Caco-2 (cell line): ENCODE results near the gene KCNH3. TPM values are rescaled to one million over a fixed set of nuclear protein-coding genes. Genes with fewer than 3 reads are reported as not detected.

ENCODE experiments used
- BruUV-seq: library from RNA; stranded (reverse); fragments of 400-500 nt; replicated peaks from 2 replicates; lab custom pipeline; 2021; lab: Mats Ljungman, UMichigan
- CTCF ChIA-PET: fragments of 300-600 bp; sonication (Branson Sonifier 250); formaldehyde crosslinking; loops from one replicate; lab custom pipeline; 2022; ENCODE audit warnings: antibody characterized with exemption; lab: Charles Lee
- POLR2A ChIA-PET: fragments of 300-600 bp; sonication (Branson Sonifier 250); formaldehyde crosslinking; loops from one replicate; lab custom pipeline; 2022; ENCODE audit warnings: antibody characterized with exemption; lab: Charles Lee
- DNase-seq, 2 experiments: peaks; one replicate each; pipeline versions ENCODE4 v3.0.0 to v3.0.0-alpha.2; 2020 to 2022
- H3K27me3 ChIP-seq: replicated peaks from 2 replicates; pipeline ENCODE4 v1.6.0; 2011; ENCODE audit warnings: low read length; ENCODE audit not compliant: control insufficient read depth, insufficient read depth
- H3K36me3 ChIP-seq: 2 replicates; pipeline ENCODE4 v1.5.1; 2011; ENCODE audit warnings: low read length; ENCODE audit not compliant: control insufficient read depth, insufficient read depth
- H3K4me1 ChIP-seq: fragments of 250-450 bp; sonication (Bioruptor Pico); 2 replicates; pipeline ENCODE4 v1.5.1; 2020; ENCODE audit warnings: mild to moderate bottlenecking
- H3K4me3 ChIP-seq: 2 replicates; pipeline ENCODE4 v1.5.1; 2011; ENCODE audit warnings: low read depth, mild to moderate bottlenecking, control low read depth, low read length
- H3K9me3 ChIP-seq: fragments of 250-450 bp; sonication (Bioruptor Pico); 2 replicates; pipeline ENCODE4 v1.5.1; 2020; ENCODE audit warnings: mild to moderate bottlenecking, moderate library complexity
- H3K27ac Mint-ChIP-seq: one replicate; pipeline ENCODE4 v1.8.0; 2022; ENCODE audit warnings: mixed read lengths; ENCODE audit not compliant: unreplicated experiment
- H3K27me3 Mint-ChIP-seq: one replicate; pipeline ENCODE4 v1.8.0; 2022; ENCODE audit warnings: mixed read lengths; ENCODE audit not compliant: insufficient read depth, unreplicated experiment
- H3K36me3 Mint-ChIP-seq: one replicate; pipeline ENCODE4 v1.8.0; 2022; ENCODE audit warnings: mild to moderate bottlenecking, mixed read lengths; ENCODE audit not compliant: insufficient read depth, unreplicated experiment
- H3K4me1 Mint-ChIP-seq: one replicate; pipeline ENCODE4 v1.8.0; 2022; ENCODE audit warnings: low read depth, mixed read lengths; ENCODE audit not compliant: unreplicated experiment
- H3K4me3 Mint-ChIP-seq: one replicate; pipeline ENCODE4 v1.8.0; 2022; ENCODE audit warnings: mild to moderate bottlenecking, moderate library complexity, mixed read lengths; ENCODE audit not compliant: unreplicated experiment
- H3K9me3 Mint-ChIP-seq: one replicate; pipeline ENCODE4 v1.8.0; 2022; ENCODE audit warnings: mixed read lengths; ENCODE audit not compliant: unreplicated experiment
- intact Hi-C: fragments of 100-400 bp; cut with micrococcal nuclease; formaldehyde crosslinking; loops from one replicate; pipeline ENCODE4 v1.10.0; 2022; ENCODE audit not compliant: unreplicated experiment
- total RNA-seq: library from RNA; stranded (reverse); gene quantifications from 2 replicates; pipeline ENCODE4 v1.2.3, GENCODE V29; 2022
- TF ChIP-seq, protein P1 (sequence below), 2 experiments: fragments of 200-600 bp in 1 of 2; IDR thresholded peaks; 1 replicate in 1 of 2; 2 replicates in 1 of 2; pipeline versions ENCODE4 v1.5.1 to v1.8.0; 2011 to 2022; ENCODE audit warnings: antibody characterized with exemption in 1 of 2, control low read depth in 1 of 2, inconsistent platforms in 1 of 2, low read depth in 1 of 2, low read length in 1 of 2, mild to moderate bottlenecking in 1 of 2, moderate library complexity in 1 of 2; ENCODE audit not compliant: insufficient read depth in 1 of 2, severe bottlenecking in 1 of 2, unreplicated experiment in 1 of 2

Gene KCNH3
- total RNA-seq, 1 experiment from 2014 or later, result 0.27 TPM

GRCh38 chr12:49524660-49525324, 14.0 kb upstream of the KCNH3 start:
- H3K36me3 ChIP-seq, result peaks cover 5% of the 10 kb centered on the region
- BruUV-seq, result no TSS peak
- intact Hi-C loops, result no loop called here
- H3K9me3 ChIP-seq, result no peaks in the 10 kb centered on the region
- no peaks in the 10 kb centered on the region for H3K4me1 Mint-ChIP-seq
- no peak for DNase-seq
- no peaks in the 10 kb centered on the region for H3K4me1 ChIP-seq
- H3K4me3 ChIP-seq, result no peak overlapping the region
- no peak overlapping the region for H3K27ac Mint-ChIP-seq
- no peak overlapping the region for H3K4me3 Mint-ChIP-seq
- H3K27me3 ChIP-seq, result no peaks in the 10 kb centered on the region
- CTCF ChIA-PET, result interaction anchor here (0.6 kb wide), 1 partner anchor 204 kb away, joined by 3 read pairs; no protein-coding TSS in a partner anchor
- H3K9me3 Mint-ChIP-seq, result no peaks in the 10 kb centered on the region
- peaks cover 60% of the 10 kb centered on the region for H3K36me3 Mint-ChIP-seq
- TF ChIP-seq, protein P1, sequence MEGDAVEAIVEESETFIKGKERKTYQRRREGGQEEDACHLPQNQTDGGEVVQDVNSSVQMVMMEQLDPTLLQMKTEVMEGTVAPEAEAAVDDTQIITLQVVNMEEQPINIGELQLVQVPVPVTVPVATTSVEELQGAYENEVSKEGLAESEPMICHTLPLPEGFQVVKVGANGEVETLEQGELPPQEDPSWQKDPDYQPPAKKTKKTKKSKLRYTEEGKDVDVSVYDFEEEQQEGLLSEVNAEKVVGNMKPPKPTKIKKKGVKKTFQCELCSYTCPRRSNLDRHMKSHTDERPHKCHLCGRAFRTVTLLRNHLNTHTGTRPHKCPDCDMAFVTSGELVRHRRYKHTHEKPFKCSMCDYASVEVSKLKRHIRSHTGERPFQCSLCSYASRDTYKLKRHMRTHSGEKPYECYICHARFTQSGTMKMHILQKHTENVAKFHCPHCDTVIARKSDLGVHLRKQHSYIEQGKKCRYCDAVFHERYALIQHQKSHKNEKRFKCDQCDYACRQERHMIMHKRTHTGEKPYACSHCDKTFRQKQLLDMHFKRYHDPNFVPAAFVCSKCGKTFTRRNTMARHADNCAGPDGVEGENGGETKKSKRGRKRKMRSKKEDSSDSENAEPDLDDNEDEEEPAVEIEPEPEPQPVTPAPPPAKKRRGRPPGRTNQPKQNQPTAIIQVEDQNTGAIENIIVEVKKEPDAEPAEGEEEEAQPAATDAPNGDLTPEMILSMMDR (IDR thresholded peaks at IDR 0.05; ENCODE audit: insufficient read depth in 1 of 2, low read depth in 1 of 2, low read length in 1 of 2, severe bottlenecking in 1 of 2, unreplicated experiment in 1 of 2), result no peak
- H3K27me3 Mint-ChIP-seq, result no peaks in the 10 kb centered on the region
- POLR2A ChIA-PET, result no interaction called here

- Mint-ChIP-seq H3K4me1 (no peaks in the 10 kb centered on the region), H3K27ac (no peak overlapping the region), H3K36me3 (peaks cover 52% of the 10 kb centered on the region), H3K27me3 (no peaks in the 10 kb centered on the region), H3K4me3 (no peak overlapping the region), H3K9me3 (no peaks in the 10 kb centered on the region)
- no peaks in the 10 kb centered on the region for H3K9me3 ChIP-seq
- CTCF ChIA-PET, result no interaction called here
- intact Hi-C loops, result no loop called here
- H3K27me3 ChIP-seq, result no peaks in the 10 kb centered on the region
- TF ChIP-seq, protein P1 (IDR thresholded peaks at IDR 0.05; ENCODE audit: insufficient read depth in 1 of 2, low read depth in 1 of 2, low read length in 1 of 2, severe bottlenecking in 1 of 2, unreplicated experiment in 1 of 2), result no peak
- no peak overlapping the region for H3K4me3 ChIP-seq
- peaks cover 5% of the 10 kb centered on the region for H3K36me3 ChIP-seq
- POLR2A ChIA-PET, result no interaction called here
- H3K4me1 ChIP-seq, result no peaks in the 10 kb centered on the region
- DNase-seq, result no peak
- BruUV-seq, result no TSS peak
These were observed 12.9 kb upstream of the KCNH3 start for GRCh38 chr12:49525942-49526341.

- TF ChIP-seq, protein P1 (IDR thresholded peaks at IDR 0.05; ENCODE audit: insufficient read depth in 1 of 2, low read depth in 1 of 2, low read length in 1 of 2, severe bottlenecking in 1 of 2, unreplicated experiment in 1 of 2), result no peak
- no peaks in the 10 kb centered on the region for H3K9me3 Mint-ChIP-seq
- intact Hi-C loops, result no loop called here
- peaks cover 42% of the 10 kb centered on the region for H3K36me3 Mint-ChIP-seq
- ChIA-PET CTCF (interaction anchor here (0.6 kb wide), 1 partner anchor 161 kb away, joined by 3 read pairs; no protein-coding TSS in a partner anchor), POLR2A (no interaction called here)
- H3K4me1 Mint-ChIP-seq, result no peaks in the 10 kb centered on the region
- Histone ChIP-seq H3K27me3 (no peaks in the 10 kb centered on the region), H3K4me1 (no peaks in the 10 kb centered on the region), H3K9me3 (no peaks in the 10 kb centered on the region), H3K36me3 (peaks cover 4% of the 10 kb centered on the region), H3K4me3 (no peak overlapping the region)
- no peak overlapping the region for H3K4me3 Mint-ChIP-seq
- no TSS peak for BruUV-seq
- no peak for DNase-seq
- no peak overlapping the region for H3K27ac Mint-ChIP-seq
- no peaks in the 10 kb centered on the region for H3K27me3 Mint-ChIP-seq
These were observed 11.3 kb upstream of the KCNH3 start for GRCh38 chr12:49527361-49528130.
